Measurements from ENCODE around the gene CRLF2.

CRLF2 gene

GRCh38 chrX:1151378-1152077, 60.9 kb downstream of the CRLF2 start:
- Histone ChIP-seq H3K9ac (ENCODE audit: low read length) (no peak overlapping the region), H3K9me3 (ENCODE audit: low read length) (no peaks in the 10 kb centered on the region), H3K79me2 (ENCODE audit: insufficient read depth, low read length) (no peaks in the 10 kb centered on the region), H4K20me1 (ENCODE audit: insufficient read depth, low read length) (no peaks in the 10 kb centered on the region), H3K9me2 (ENCODE audit: low read depth, low read length) (no peaks in the 10 kb centered on the region), H3K36me3 (ENCODE audit: insufficient read depth, low read length) (no peaks in the 10 kb centered on the region), H3K4me1 (ENCODE audit: insufficient read depth, low read length, severe bottlenecking) (no peaks in the 10 kb centered on the region), H3F3A (ENCODE audit: insufficient read depth, low read length) (no peaks in the 10 kb centered on the region), H3K27me3 (ENCODE audit: insufficient read depth, low read length) (no peaks in the 10 kb centered on the region), H2AFZ (ENCODE audit: low read length) (no peak overlapping the region), H3K4me2 (ENCODE audit: low read length) (no peak overlapping the region), H3K4me3 (ENCODE audit: low read depth, low read length, poor library complexity, severe bottlenecking) (no peak overlapping the region), H3K27ac (ENCODE audit: low read depth, low read length, poor library complexity, severe bottlenecking) (no peak overlapping the region)
- no peak for TF ChIP-seq EZH2 (IDR thresholded peaks at IDR 0.05; ENCODE audit: borderline replicate concordance, low read length)
- no peak for TF ChIP-seq CTCF (IDR thresholded peaks at IDR 0.05; ENCODE audit: low read length)

- TF ChIP-seq EZH2 (IDR thresholded peaks at IDR 0.05; ENCODE audit: borderline replicate concordance, low read length) (no peak), CTCF (IDR thresholded peaks at IDR 0.05; ENCODE audit: low read length) (no peak)
Observed at GRCh38 chrX:1150569-1151347, 61.7 kb downstream of the CRLF2 start.

GRCh38 chrX:1147611-1148515, 64.6 kb downstream of the CRLF2 start:
- H3K36me3 ChIP-seq (ENCODE audit: insufficient read depth, low read length), result no peaks in the 10 kb centered on the region
- no peaks in the 10 kb centered on the region for H3K4me1 ChIP-seq (ENCODE audit: insufficient read depth, low read length, severe bottlenecking)
- H3K9ac ChIP-seq (ENCODE audit: low read length), result no peak overlapping the region
- TF ChIP-seq CTCF (IDR thresholded peaks at IDR 0.05; ENCODE audit: low read length) (no peak), EZH2 (IDR thresholded peaks at IDR 0.05; ENCODE audit: borderline replicate concordance, low read length) (no peak)
- no peak overlapping the region for H3K4me3 ChIP-seq (ENCODE audit: low read depth, low read length, poor library complexity, severe bottlenecking)
- no peaks in the 10 kb centered on the region for H3K9me2 ChIP-seq (ENCODE audit: low read depth, low read length)
- no peaks in the 10 kb centered on the region for H4K20me1 ChIP-seq (ENCODE audit: insufficient read depth, low read length)
- H3K27me3 ChIP-seq (ENCODE audit: insufficient read depth, low read length), result no peaks in the 10 kb centered on the region
- H3F3A ChIP-seq (ENCODE audit: insufficient read depth, low read length), result no peaks in the 10 kb centered on the region
- H2AFZ ChIP-seq (ENCODE audit: low read length), result no peak overlapping the region
- H3K4me2 ChIP-seq (ENCODE audit: low read length), result no peak overlapping the region
- H3K27ac ChIP-seq (ENCODE audit: low read depth, low read length, poor library complexity, severe bottlenecking), result no peak overlapping the region
- H3K9me3 ChIP-seq (ENCODE audit: low read length), result no peaks in the 10 kb centered on the region
- no peaks in the 10 kb centered on the region for H3K79me2 ChIP-seq (ENCODE audit: insufficient read depth, low read length)

More at GRCh38 chrX:1150569-1151347, 61.7 kb downstream of the CRLF2 start:
- Histone ChIP-seq H3K9ac (ENCODE audit: low read length) (no peak overlapping the region), H3K4me1 (ENCODE audit: insufficient read depth, low read length, severe bottlenecking) (no peaks in the 10 kb centered on the region), H2AFZ (ENCODE audit: low read length) (no peak overlapping the region), H3K27ac (ENCODE audit: low read depth, low read length, poor library complexity, severe bottlenecking) (no peak overlapping the region), H3K9me2 (ENCODE audit: low read depth, low read length) (no peaks in the 10 kb centered on the region), H3K4me3 (ENCODE audit: low read depth, low read length, poor library complexity, severe bottlenecking) (no peak overlapping the region), H4K20me1 (ENCODE audit: insufficient read depth, low read length) (no peaks in the 10 kb centered on the region), H3K79me2 (ENCODE audit: insufficient read depth, low read length) (no peaks in the 10 kb centered on the region), H3F3A (ENCODE audit: insufficient read depth, low read length) (no peaks in the 10 kb centered on the region), H3K27me3 (ENCODE audit: insufficient read depth, low read length) (no peaks in the 10 kb centered on the region), H3K36me3 (ENCODE audit: insufficient read depth, low read length) (no peaks in the 10 kb centered on the region), H3K9me3 (ENCODE audit: low read length) (no peaks in the 10 kb centered on the region), H3K4me2 (ENCODE audit: low read length) (no peak overlapping the region)

Data from OCI-LY1 (cell line).